DMS114 treated with DMSO at 0.1 percent for 48 hours (cell line): ENCODE results near the gene CPN2.
A peak's percentile ranks its signal among the peaks of the same experiment; 100 is the strongest.

Experiments
- DNase-seq: peaks from one replicate; lab custom pipeline; 2025; ENCODE audit not compliant: unreplicated experiment; lab: John Stamatoyannopoulos, UW

Gene CPN2

DNA sequence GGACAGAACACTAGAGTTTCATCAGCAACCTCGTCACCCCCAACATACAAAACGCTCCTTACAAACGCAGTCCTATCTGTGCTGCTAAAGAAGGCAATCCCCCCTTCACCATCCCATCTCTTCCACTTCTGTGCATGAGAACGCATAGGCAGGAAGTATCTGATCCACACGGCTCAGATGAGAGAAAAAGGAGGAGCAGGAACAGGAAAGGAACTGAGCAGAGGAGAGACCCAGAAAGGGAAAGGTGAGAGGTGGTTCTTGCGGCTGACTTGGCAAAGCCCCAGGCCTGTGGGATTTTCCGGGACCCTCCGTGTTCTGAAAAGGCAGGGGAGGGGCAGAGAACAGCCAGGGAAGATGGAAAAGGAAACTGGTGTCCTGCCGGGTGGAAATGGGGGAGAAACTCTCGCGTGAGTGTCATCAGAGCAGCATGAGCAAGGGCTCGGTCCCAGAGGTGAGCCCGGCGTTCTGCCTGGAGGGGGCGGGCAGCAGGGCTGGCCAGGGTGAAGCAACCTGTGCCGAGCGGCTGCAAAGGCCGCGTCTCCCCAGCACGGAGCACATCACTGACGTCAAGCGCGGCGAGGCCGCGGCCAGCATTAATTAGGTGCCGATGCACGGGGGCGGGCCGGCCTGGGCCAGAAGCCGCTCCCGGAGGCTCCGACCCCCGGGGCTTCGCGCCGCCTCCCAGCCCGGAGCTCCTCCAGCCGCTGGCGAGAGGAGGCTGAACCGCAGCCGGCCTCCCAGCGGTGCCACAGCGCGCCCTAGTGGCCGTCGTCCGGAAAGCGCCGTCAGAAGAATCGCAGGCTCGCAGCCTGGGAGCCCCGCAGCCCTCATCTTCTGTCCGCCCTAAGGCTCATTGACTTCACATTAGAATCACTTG is 35.8 kb downstream of the CPN2 start:
- peak; percentile 40 for DNase-seq

GRCh38 chr3:194314388-194315068 is 36.6 kb downstream of the CPN2 start:
- DNase-seq, result no peak

DNA sequence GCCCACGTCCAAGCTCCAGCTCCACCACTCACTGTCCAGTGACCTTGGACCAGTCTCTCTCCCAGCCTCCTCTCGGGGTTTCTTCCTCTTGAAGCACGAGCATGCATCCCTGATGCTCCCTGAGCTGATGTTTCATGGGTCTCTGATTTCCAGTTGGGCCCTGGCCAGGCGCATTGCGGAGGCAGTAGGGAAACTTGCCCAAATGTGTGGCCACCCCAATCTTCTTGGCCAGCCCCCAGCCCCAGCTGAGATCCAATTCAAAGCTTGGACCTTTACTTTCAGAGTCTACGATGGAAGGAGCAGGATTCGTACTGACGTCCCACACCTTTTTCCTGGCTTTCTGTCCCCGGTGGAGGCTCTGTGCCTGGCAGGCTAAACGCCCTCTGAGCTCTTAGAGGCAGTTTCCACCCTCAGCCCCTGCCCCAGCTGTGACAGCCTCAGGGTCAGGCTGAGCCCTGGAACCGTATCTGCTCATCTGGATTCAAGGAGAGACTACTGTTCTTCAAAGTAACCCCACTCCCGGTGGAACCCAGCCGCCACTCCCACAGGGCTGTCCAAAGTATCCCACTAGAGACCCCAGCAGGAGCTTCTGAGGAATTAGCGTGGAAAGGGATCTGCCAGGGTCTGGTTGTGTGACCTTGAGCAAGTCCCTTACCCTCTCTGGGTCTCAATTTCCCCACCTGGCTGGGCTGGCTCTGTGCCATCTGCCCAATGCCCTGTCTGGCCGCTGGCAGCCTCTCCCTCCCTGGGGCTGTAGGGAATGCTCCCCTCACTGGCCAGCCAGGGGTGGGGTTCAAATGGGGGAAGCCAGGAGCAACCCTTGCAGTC is 37.4 kb downstream of the CPN2 start:
- no peak for DNase-seq

- no peak for DNase-seq
These were observed 38.3 kb downstream of the CPN2 start for GRCh38 chr3:194312743-194313281.

- no peak for DNase-seq
These were observed 38.9 kb downstream of the CPN2 start for GRCh38 chr3:194312186-194312742.

- DNase-seq, result no peak
These were observed 40.1 kb downstream of the CPN2 start for GRCh38 chr3:194311000-194311399.

GRCh38 chr3:194310060-194310835 is 40.9 kb downstream of the CPN2 start:
- no peak for DNase-seq

DNA sequence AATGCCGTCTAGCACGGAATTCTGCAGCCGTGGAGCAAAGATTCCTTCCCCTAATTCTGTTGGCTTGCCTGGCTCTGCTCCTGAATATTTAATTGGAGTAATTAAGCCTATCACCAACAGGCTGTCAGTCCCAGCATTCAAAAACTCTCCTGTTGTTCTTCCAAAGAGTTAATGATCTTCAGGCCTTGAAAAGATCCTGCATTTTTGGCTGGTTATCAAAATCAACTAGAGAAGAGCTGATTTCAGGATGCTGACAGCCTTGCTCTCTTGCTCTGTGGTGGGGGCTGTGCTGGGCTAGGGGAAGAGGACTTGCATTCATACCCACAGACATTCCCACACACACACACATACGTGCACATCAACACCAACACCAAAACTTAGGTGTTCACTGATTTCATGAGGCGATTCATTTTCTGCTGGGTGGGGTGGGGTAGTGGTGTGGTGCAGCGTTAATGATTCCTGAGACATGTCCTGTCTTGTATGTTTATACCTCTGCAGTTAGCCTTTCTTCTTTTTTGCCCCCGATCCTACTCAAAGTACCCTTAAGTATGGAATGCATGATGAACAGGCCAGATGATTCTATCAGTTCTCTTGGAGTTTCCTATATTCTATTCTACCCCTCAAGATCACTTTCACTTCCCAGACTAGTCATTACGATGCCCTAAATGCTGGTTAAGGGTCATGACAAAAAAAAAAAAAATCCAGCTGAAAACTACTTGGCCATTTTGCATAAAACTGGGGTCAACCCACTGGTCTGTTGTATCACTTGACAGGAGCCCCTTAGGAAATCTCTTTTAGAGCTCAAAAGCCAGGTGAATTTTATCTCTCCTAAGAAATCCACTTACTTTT is 42.3 kb downstream of the CPN2 start:
- DNase-seq, result no peak

- no peak for DNase-seq
These were observed 43.3 kb downstream of the CPN2 start for GRCh38 chr3:194307849-194308248.

- DNase-seq, result no peak
These were observed 44.1 kb downstream of the CPN2 start for GRCh38 chr3:194306771-194307640.

- no peak for DNase-seq
These were observed 44.9 kb downstream of the CPN2 start for GRCh38 chr3:194306109-194306686.

- no peak for DNase-seq
These were observed 45.6 kb downstream of the CPN2 start for GRCh38 chr3:194305356-194306108.

GRCh38 chr3:194304186-194304917 is 46.8 kb downstream of the CPN2 start:
- DNase-seq, result no peak

- DNase-seq, result no peak
These were observed 47.4 kb downstream of the CPN2 start for GRCh38 chr3:194303749-194304148.

GRCh38 chr3:194301730-194302129 is 49.4 kb downstream of the CPN2 start:
- no peak for DNase-seq

DNA sequence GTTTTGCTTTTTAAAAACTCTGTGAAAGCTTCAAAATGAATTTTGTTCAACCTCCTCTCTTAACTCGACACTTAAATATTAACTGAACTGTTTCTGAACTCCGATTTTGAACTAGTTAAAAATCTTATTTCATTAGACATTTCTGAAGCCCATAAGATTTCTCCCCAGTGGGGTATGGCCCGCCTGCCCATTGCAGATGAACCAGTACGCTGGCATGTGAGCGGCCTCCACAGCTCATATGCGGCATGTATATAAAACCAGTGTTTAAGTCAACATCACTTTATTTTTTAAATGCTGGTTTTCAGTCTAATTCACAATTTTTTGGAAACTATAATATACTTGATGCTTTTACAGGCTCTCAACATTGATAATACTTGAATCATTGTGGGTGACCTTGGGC is 50.2 kb downstream of the CPN2 start:
- no peak for DNase-seq

DNA sequence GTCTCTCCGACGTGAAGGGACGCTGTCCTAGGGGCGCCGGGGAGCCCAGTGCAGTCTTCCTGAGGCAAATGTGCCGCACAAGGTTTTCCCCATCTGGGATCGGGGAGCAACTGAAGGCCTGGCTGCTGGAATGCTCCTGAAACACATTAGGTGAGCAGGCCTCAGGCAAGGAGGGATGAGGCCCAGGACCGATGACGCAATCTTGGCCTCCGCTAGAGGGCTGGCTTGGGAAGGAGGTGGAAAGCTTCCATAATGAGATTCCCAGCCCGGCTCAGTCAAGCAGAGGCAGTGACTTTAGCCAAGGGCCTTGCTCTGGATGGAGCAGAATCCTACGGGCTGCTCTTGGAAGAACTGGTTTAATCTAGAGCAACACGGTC is 50.8 kb downstream of the CPN2 start:
- no peak for DNase-seq
